Measurements from ENCODE around the gene KATNAL1. TPM values are rescaled to one million over a fixed set of nuclear protein-coding genes. Genes with fewer than 3 reads are reported as not detected.

Gene KATNAL1
- total and polyA plus RNA-seq, 2 experiments from 2014 or later: 2.1 to 9.8 TPM

- H3K4me3 ChIP-seq: no peak overlapping the region
- H3K4me1 ChIP-seq (ENCODE audit: insufficient read depth): no peaks in the 10 kb centered on the region
- whole genome bisulfite sequencing (ENCODE audit: low lambda C conversion rate, missing lambda C conversion rate): 92% methylated on average over 2 of the region's 2 CpGs
- H3K27me3 ChIP-seq: no peaks in the 10 kb centered on the region
- no peaks in the 10 kb centered on the region for H4K20me1 ChIP-seq (ENCODE audit: insufficient read depth, poor library complexity, severe bottlenecking)
- H3K9me2 ChIP-seq (replicated peaks; ENCODE audit: insufficient read depth): no peaks in the 10 kb centered on the region
- no peaks in the 10 kb centered on the region for H3K9me3 ChIP-seq (ENCODE audit: low read depth)
- H3K27ac ChIP-seq: no peak overlapping the region
- no peak for TF ChIP-seq EZH2phosphoT487 (IDR thresholded peaks at IDR 0.05; ENCODE audit: low read depth, severe bottlenecking, unreplicated experiment)
- no peaks in the 10 kb centered on the region for H3K36me3 ChIP-seq (replicated peaks; ENCODE audit: insufficient read depth, low read depth)
- H3K79me2 ChIP-seq: no peaks in the 10 kb centered on the region
- DNase-seq (ENCODE audit: low spot score): no peak
- H2AFZ ChIP-seq: no peak overlapping the region
- no peak overlapping the region for H3K4me2 ChIP-seq
Measured at GRCh38 chr13:30323524-30323923, 16.2 kb upstream of the KATNAL1 start.

- Histone ChIP-seq H3K27me3 (no peaks in the 10 kb centered on the region), H3K79me2 (no peaks in the 10 kb centered on the region), H4K20me1 (ENCODE audit: insufficient read depth, poor library complexity, severe bottlenecking) (no peaks in the 10 kb centered on the region), H3K27ac (no peak overlapping the region), H2AFZ (no peak overlapping the region), H3K4me2 (no peak overlapping the region), H3K4me1 (ENCODE audit: insufficient read depth) (no peaks in the 10 kb centered on the region), H3K9me2 (replicated peaks; ENCODE audit: insufficient read depth) (no peaks in the 10 kb centered on the region), H3K36me3 (replicated peaks; ENCODE audit: insufficient read depth, low read depth) (no peaks in the 10 kb centered on the region), H3K9me3 (ENCODE audit: low read depth) (no peaks in the 10 kb centered on the region), H3K4me3 (no peak overlapping the region)
- WGBS (ENCODE audit: low lambda C conversion rate, missing lambda C conversion rate): 77% methylated on average over 7 of the region's 7 CpGs
- DNase-seq (ENCODE audit: low spot score): no peak
- no peak for TF ChIP-seq CTCF (IDR thresholded peaks at IDR 0.05; ENCODE audit: poor library complexity)
- TF ChIP-seq EZH2phosphoT487 (IDR thresholded peaks at IDR 0.05; ENCODE audit: low read depth, severe bottlenecking, unreplicated experiment): no peak
- TF ChIP-seq EZH2 (IDR thresholded peaks at IDR 0.05; ENCODE audit: borderline replicate concordance): no peak
Measured at GRCh38 chr13:30322428-30322827, 15.1 kb upstream of the KATNAL1 start.

GRCh38 chr13:30321256-30321655 lies 13.9 kb upstream of the KATNAL1 start:
- no peak for TF ChIP-seq CTCF (IDR thresholded peaks at IDR 0.05; ENCODE audit: poor library complexity)
- no peak for TF ChIP-seq EZH2phosphoT487 (IDR thresholded peaks at IDR 0.05; ENCODE audit: low read depth, severe bottlenecking, unreplicated experiment)
- no peak for TF ChIP-seq EZH2 (IDR thresholded peaks at IDR 0.05; ENCODE audit: borderline replicate concordance)
- Histone ChIP-seq H3K79me2 (no peaks in the 10 kb centered on the region), H3K4me1 (ENCODE audit: insufficient read depth) (no peaks in the 10 kb centered on the region), H3K4me2 (no peak overlapping the region), H3K9me2 (replicated peaks; ENCODE audit: insufficient read depth) (no peaks in the 10 kb centered on the region), H3K4me3 (no peak overlapping the region), H3K27me3 (no peaks in the 10 kb centered on the region), H4K20me1 (ENCODE audit: insufficient read depth, poor library complexity, severe bottlenecking) (no peaks in the 10 kb centered on the region), H2AFZ (no peak overlapping the region), H3K9me3 (ENCODE audit: low read depth) (no peaks in the 10 kb centered on the region), H3K27ac (no peak overlapping the region), H3K36me3 (replicated peaks; ENCODE audit: insufficient read depth, low read depth) (no peaks in the 10 kb centered on the region)
- 82% methylated on average over 3 of the region's 3 CpGs for WGBS (ENCODE audit: low lambda C conversion rate, missing lambda C conversion rate)
- DNase-seq (ENCODE audit: low spot score): no peak

GRCh38 chr13:30319655-30320054 lies 12.3 kb upstream of the KATNAL1 start:
- Histone ChIP-seq H3K36me3 (replicated peaks; ENCODE audit: insufficient read depth, low read depth) (no peaks in the 10 kb centered on the region), H3K4me2 (no peak overlapping the region), H3K27me3 (no peaks in the 10 kb centered on the region), H2AFZ (no peak overlapping the region), H3K79me2 (no peaks in the 10 kb centered on the region), H3K27ac (no peak overlapping the region), H3K4me3 (no peak overlapping the region), H3K9me2 (replicated peaks; ENCODE audit: insufficient read depth) (no peaks in the 10 kb centered on the region), H3K9me3 (ENCODE audit: low read depth) (no peaks in the 10 kb centered on the region), H3K4me1 (ENCODE audit: insufficient read depth) (no peaks in the 10 kb centered on the region), H4K20me1 (ENCODE audit: insufficient read depth, poor library complexity, severe bottlenecking) (no peaks in the 10 kb centered on the region)
- TF ChIP-seq CTCF (IDR thresholded peaks at IDR 0.05; ENCODE audit: poor library complexity) (no peak), EZH2phosphoT487 (IDR thresholded peaks at IDR 0.05; ENCODE audit: low read depth, severe bottlenecking, unreplicated experiment) (no peak), EZH2 (IDR thresholded peaks at IDR 0.05; ENCODE audit: borderline replicate concordance) (no peak)
- DNase-seq (ENCODE audit: low spot score): no peak
- 65% methylated on average over 5 of the region's 5 CpGs for WGBS (ENCODE audit: low lambda C conversion rate, missing lambda C conversion rate)
